HepG2 (cell line): ENCODE data around the gene NEU1. TPM values are rescaled to one million over a fixed set of nuclear protein-coding genes. Genes with fewer than 3 reads are reported as not detected.
"Not testable (repeated sequence)": the region's sequence is repeated elsewhere in the genome, so short reads cannot be mapped to it uniquely, and the experiment has no call there.

Source experiments
- ATAC-seq: fragments of 200-7000 bp; cut with Tn5 transposase; 3 replicates; pipeline ENCODE4 v1.9.1; 2020; ENCODE audit warnings: mild to moderate bottlenecking, moderate library complexity
- BruUV-seq: library from RNA; stranded (reverse); fragments of 400-500 nt; replicated peaks from 2 replicates; lab custom pipeline; 2021; lab: Mats Ljungman, UMichigan
- CTCF ChIA-PET: fragments of 300-600 bp; formaldehyde crosslinking; extraction: SDS; loops from one replicate; lab custom pipeline; 2021; ENCODE audit warnings: low total read pairs, inconsistent platforms, low intra/inter-chr PET ratio; lab: Yijun Ruan, JAX
- POLR2A ChIA-PET: fragments of 350-600 bp; sonication (Branson Sonifier 250); formaldehyde crosslinking; loops from one replicate; lab custom pipeline; 2020; ENCODE audit warnings: antibody characterized with exemption, inconsistent platforms; lab: Yijun Ruan, JAX
- DNase-seq: peaks from one replicate; pipeline ENCODE4 v3.0.0-alpha.2; 2015; ENCODE audit warnings: low spot score
- FAIRE-seq: peaks from 3 replicates; lab custom pipeline; 2011; peaks lifted over from hg19 to GRCh38; lab: Jason Lieb, UNC
- H2AFZ ChIP-seq: one replicate; pipeline ENCODE4 v1.6.1; 2011; ENCODE audit warnings: low read length, inconsistent platforms
- H3K27ac ChIP-seq: fragments of 300-600 bp; 3 replicates; pipeline ENCODE4 v1.8.0; 2011; ENCODE audit warnings: mixed run types, mild to moderate bottlenecking, mixed read lengths, low read length, inconsistent platforms; ENCODE audit not compliant: insufficient read depth; ENCODE audit errors: extremely low read length
- H3K27me3 ChIP-seq, 2 experiments: fragments of 200-600 bp in 1 of 2; 2 replicates in 1 of 2; 3 replicates in 1 of 2; pipeline versions ENCODE4 v1.6.0 to v1.8.0; 2011; ENCODE audit warnings: low read length in 2 of 2, mild to moderate bottlenecking in 2 of 2, moderate library complexity in 2 of 2, inconsistent platforms in 1 of 2; ENCODE audit not compliant: insufficient read depth in 2 of 2, control insufficient read depth in 1 of 2
- H3K36me3 ChIP-seq, 2 experiments: fragments of 200-600 bp in 1 of 2; replicated peaks in 1 of 2; 2 replicates in 1 of 2; 3 replicates in 1 of 2; pipeline versions ENCODE4 v1.5.1 to v1.8.0; 2011; ENCODE audit warnings: low read length in 2 of 2, inconsistent platforms in 1 of 2; ENCODE audit not compliant: insufficient read depth in 2 of 2, control insufficient read depth in 1 of 2
- H3K4me1 ChIP-seq: 2 replicates; pipeline ENCODE4 v1.5.1; 2012; ENCODE audit warnings: low read length, inconsistent platforms; ENCODE audit not compliant: insufficient read depth
- H3K4me2 ChIP-seq: 2 replicates; pipeline ENCODE4 v1.6.0; 2011; ENCODE audit warnings: low read depth, low read length, inconsistent platforms
- H3K4me3 ChIP-seq, 3 experiments: fragments of 200-600 bp in 1 of 3; sonication (generic), shearing (Covaris generic) in 1 of 3; replicated peaks in 1 of 3; 2 replicates each; pipeline ENCODE4 v1.5.1; 2011 to 2016; ENCODE audit warnings: low read length in 3 of 3, inconsistent platforms in 2 of 3, low read depth in 2 of 3, mild to moderate bottlenecking in 2 of 3, control low read depth in 1 of 3, mixed read lengths in 1 of 3; ENCODE audit not compliant: insufficient read depth in 1 of 3
- H3K79me2 ChIP-seq: one replicate; pipeline ENCODE4 v1.6.1; 2011; ENCODE audit warnings: low read length, inconsistent platforms; ENCODE audit not compliant: insufficient read depth
- H3K9ac ChIP-seq: 2 replicates; pipeline ENCODE4 v1.6.0; 2011; ENCODE audit warnings: mild to moderate bottlenecking, low read depth, low read length, inconsistent platforms; ENCODE audit not compliant: insufficient read depth
- H3K9me3 ChIP-seq: 2 replicates; pipeline ENCODE4 v1.5.1; 2012; ENCODE audit warnings: mild to moderate bottlenecking, low read length
- H4K20me1 ChIP-seq: 2 replicates; pipeline ENCODE4 v1.6.0; 2011; ENCODE audit warnings: inconsistent platforms, mild to moderate bottlenecking, low read length, moderate library complexity; ENCODE audit not compliant: insufficient read depth
- ARID2 ChIP-seq: sonication (generic); formaldehyde crosslinking; IDR thresholded peaks from 2 replicates; pipeline ENCODE4 v1.8.1; 2022; ENCODE audit warnings: mild to moderate bottlenecking, missing genetic modification reagents, borderline replicate concordance
- CBFB ChIP-seq: sonication (generic); formaldehyde crosslinking; IDR thresholded peaks from 2 replicates; pipeline ENCODE4 v1.4.0; 2020; ENCODE audit warnings: missing genetic modification reagents
- MEIS1 ChIP-seq: sonication (generic); formaldehyde crosslinking; IDR thresholded peaks from 2 replicates; pipeline ENCODE4 v1.9.0; 2021; ENCODE audit warnings: mild to moderate bottlenecking, missing genetic modification reagents, moderate library complexity, borderline replicate concordance
- NR2F2 ChIP-seq: IDR thresholded peaks from 2 replicates; pipeline ENCODE4 v1.6.1; 2012; ENCODE audit warnings: low read depth, inconsistent platforms, borderline replicate concordance
- SIX1 ChIP-seq: sonication (generic); formaldehyde crosslinking; IDR thresholded peaks from 2 replicates; pipeline ENCODE4 v1.4.0; 2020; ENCODE audit warnings: missing genetic modification reagents, borderline replicate concordance
- SP4 ChIP-seq: sonication (generic); formaldehyde crosslinking; IDR thresholded peaks from 2 replicates; pipeline ENCODE4 v1.8.1; 2023; ENCODE audit warnings: mild to moderate bottlenecking, missing genetic modification reagents
- ZNF230 ChIP-seq: sonication (generic); formaldehyde crosslinking; IDR thresholded peaks from 2 replicates; pipeline ENCODE4 v1.4.0; 2020; ENCODE audit warnings: mild to moderate bottlenecking, missing genetic modification reagents
- ZNF460 ChIP-seq: sonication (generic); formaldehyde crosslinking; IDR thresholded peaks from 2 replicates; pipeline ENCODE4 v1.5.1; 2020; ENCODE audit warnings: missing genetic modification reagents, mild to moderate bottlenecking, borderline replicate concordance
- ZNF552 ChIP-seq: sonication (generic); formaldehyde crosslinking; IDR thresholded peaks from 2 replicates; pipeline ENCODE4 v1.9.0; 2022; ENCODE audit warnings: missing genetic modification reagents, mild to moderate bottlenecking, borderline replicate concordance
- ZNF670 ChIP-seq: sonication (generic); formaldehyde crosslinking; IDR thresholded peaks from 2 replicates; pipeline ENCODE4 v1.8.0; 2022; ENCODE audit warnings: mild to moderate bottlenecking, missing genetic modification reagents, borderline replicate concordance
- ZNF883 ChIP-seq: sonication (generic); formaldehyde crosslinking; IDR thresholded peaks from 2 replicates; pipeline ENCODE4 v1.5.1; 2020; ENCODE audit warnings: mild to moderate bottlenecking, missing genetic modification reagents; ENCODE audit errors: not compliant biosample characterization
- ZNF891 ChIP-seq: sonication (generic); formaldehyde crosslinking; IDR thresholded peaks from 2 replicates; pipeline ENCODE4 v1.5.0; 2020; ENCODE audit warnings: mild to moderate bottlenecking, missing genetic modification reagents
- WGBS: methylation state at CpG from one replicate; pipeline ENCODE4 v1.1.6; 2017; ENCODE audit warnings: low lambda C conversion rate; 5-methylcytosine and 5-hydroxymethylcytosine counted together
- in situ Hi-C: cut with HindIII; loops from 2 replicates; pipeline ENCODE4 v1.10.0; 2017; ENCODE audit warnings: low pct_unique_long_range_greater_than_20kb; ENCODE audit not compliant: extremely low pct_ligation_motif_present
- intact Hi-C: fragments of 100-400 bp; cut with micrococcal nuclease; formaldehyde crosslinking; loops from one replicate; pipeline ENCODE4 v1.10.0; 2022; ENCODE audit not compliant: unreplicated experiment
- polyA plus RNA-seq, 8 experiments: library from polyadenylated mRNA; depleted of rRNA in 3 of 8; stranded (reverse) in 7 of 8; unstranded in 1 of 8; fragments of >200 nt; fragmentation: Illumina TruSeq in 4 of 8; extraction: Trizol in 4 of 8; gene quantifications; 2 replicates each; pipeline versions ENCODE4 v1.2.1 to v1.2.3, GENCODE V29; 2011 to 2016; ENCODE audit warnings: low read depth in 4 of 8, missing spikeins in 1 of 8, mixed read lengths in 1 of 8; ENCODE audit not compliant: insufficient read depth in 1 of 8
- total RNA-seq, 5 experiments: library from RNA; depleted of rRNA; stranded (reverse); fragments of >200 nt; fragmentation: Illumina TruSeq; extraction: Trizol; gene quantifications; 2 replicates each; pipeline ENCODE4 v1.2.3, GENCODE V29; 2016; ENCODE audit warnings: low read depth in 1 of 5
- TF ChIP-seq, protein P1 (sequence below): sonication (generic); formaldehyde crosslinking; IDR thresholded peaks from 2 replicates; pipeline ENCODE4 v1.4.0; 2020; ENCODE audit warnings: missing genetic modification reagents, mild to moderate bottlenecking, borderline replicate concordance
- TF ChIP-seq, protein P2 (sequence below): sonication (generic); formaldehyde crosslinking; IDR thresholded peaks from 2 replicates; pipeline ENCODE4 v1.5.0; 2020; ENCODE audit warnings: missing genetic modification reagents, mild to moderate bottlenecking, borderline replicate concordance

Gene NEU1
- total and polyA plus RNA-seq, 2 of the 13 experiments (the other 11 are each of a cell fraction or from before 2014, with no cell fraction given) = 215 to 297 TPM

DNA sequence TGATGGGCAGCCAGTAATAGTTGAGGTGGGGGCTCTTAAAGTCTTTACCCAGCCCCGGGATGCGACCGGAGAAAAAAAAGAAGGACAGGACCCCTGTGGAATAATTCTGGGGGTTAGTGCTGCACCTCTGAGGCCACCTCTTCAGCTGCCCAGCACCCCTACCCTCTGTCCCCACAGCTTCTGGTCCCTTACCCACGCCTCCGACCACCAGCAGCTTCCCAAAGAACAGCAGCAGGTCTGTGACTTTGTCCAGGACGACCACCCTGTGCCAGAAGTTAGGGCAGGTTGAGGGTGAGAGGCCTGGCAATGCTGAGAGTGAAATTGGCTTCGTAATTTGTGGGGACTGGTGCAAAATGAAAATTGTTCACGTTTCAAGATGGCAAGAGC, 2.2 kb upstream of the NEU1 start (continued):
- no peak; the same call in 1 of the 2 replicates for TF ChIP-seq ZNF552 (CRISPR knock-in tag)
- TF ChIP-seq, protein P1, sequence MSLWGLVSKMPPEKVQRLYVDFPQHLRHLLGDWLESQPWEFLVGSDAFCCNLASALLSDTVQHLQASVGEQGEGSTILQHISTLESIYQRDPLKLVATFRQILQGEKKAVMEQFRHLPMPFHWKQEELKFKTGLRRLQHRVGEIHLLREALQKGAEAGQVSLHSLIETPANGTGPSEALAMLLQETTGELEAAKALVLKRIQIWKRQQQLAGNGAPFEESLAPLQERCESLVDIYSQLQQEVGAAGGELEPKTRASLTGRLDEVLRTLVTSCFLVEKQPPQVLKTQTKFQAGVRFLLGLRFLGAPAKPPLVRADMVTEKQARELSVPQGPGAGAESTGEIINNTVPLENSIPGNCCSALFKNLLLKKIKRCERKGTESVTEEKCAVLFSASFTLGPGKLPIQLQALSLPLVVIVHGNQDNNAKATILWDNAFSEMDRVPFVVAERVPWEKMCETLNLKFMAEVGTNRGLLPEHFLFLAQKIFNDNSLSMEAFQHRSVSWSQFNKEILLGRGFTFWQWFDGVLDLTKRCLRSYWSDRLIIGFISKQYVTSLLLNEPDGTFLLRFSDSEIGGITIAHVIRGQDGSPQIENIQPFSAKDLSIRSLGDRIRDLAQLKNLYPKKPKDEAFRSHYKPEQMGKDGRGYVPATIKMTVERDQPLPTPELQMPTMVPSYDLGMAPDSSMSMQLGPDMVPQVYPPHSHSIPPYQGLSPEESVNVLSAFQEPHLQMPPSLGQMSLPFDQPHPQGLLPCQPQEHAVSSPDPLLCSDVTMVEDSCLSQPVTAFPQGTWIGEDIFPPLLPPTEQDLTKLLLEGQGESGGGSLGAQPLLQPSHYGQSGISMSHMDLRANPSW (CRISPR knock-in tag) = 0 out of 2 replicates have a peak, but pooled peaks have one; percentile 32
- TF ChIP-seq SIX1 = no peak
- TF ChIP-seq NR2F2 = no peak
- 0 out of 2 replicates have a peak, but pooled peaks have one; percentile 22 for TF ChIP-seq MEIS1
- peak; percentile 66 for TF ChIP-seq SP4 (CRISPR knock-in tag)
- TF ChIP-seq ZNF230 (CRISPR knock-in tag) = 0 out of 2 replicates have a peak, but pooled peaks have one; percentile 17

DNA sequence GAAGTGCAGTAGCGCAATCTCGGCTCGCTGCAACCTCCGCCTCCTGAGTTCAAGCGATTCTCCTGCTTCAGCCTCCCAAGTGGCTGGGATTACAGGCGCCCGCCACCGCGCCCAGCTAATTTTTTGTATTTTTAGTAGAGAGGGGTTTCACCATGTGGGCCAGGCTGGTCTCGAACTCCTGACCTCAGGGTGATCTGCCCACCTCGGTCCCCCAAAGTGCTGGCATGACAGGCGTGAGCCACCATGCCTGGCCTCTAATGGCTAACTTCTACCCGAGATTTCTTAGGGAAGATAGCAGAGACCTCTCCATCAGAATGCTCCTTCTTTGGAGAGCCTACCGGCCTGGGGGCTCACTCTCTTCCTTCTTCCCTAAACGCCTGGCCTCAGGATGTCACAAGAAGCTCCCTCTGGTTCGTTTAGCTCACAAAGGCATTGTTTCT, 1.5 kb upstream of the NEU1 start:
- ChIA-PET CTCF (interaction anchor here (0.8 to 1.2 kb wide), 2 partner anchors 33 to 34 kb away, joined by 3 read pairs; no protein-coding TSS in a partner anchor), POLR2A (interaction anchor here (0.7 to 5.4 kb wide), 30 partner anchors 13 to 212 kb away, joined by 3 to 264 read pairs (median 14); partner anchors contain the start of genes BAG6, CFB, CLIC1 and CSNK2B)
- TSS peak; percentile 68 for BruUV-seq
- Histone ChIP-seq H3K36me3 (peaks cover 4 to 21% of the 10 kb centered on the region in 2 experiments; a peak in 4 of 5 replicates), H2AFZ (peak overlapping the region; percentile 34), H3K27ac (peak overlapping the region; percentile 92), H3K9ac (peak overlapping the region; percentile 77), H3K4me3 (peak overlapping the region; percentile 62 to 99 (median 73)), H3K4me2 (peak overlapping the region; percentile 99), H3K4me1 (peaks cover 68% of the 10 kb centered on the region), H3K79me2 (peaks cover 35% of the 10 kb centered on the region)
- H3K27me3 ChIP-seq, ATAC-seq, in situ Hi-C loops, FAIRE-seq, H3K9me3 ChIP-seq, DNase-seq, H4K20me1 ChIP-seq: not testable (repeated sequence)
- intact Hi-C loops = loop anchor here (2.0 kb wide), 1 partner anchor 33 kb away; the partner anchor contains the start of gene EHMT2
- 1% methylated on average over 16 of the region's 16 CpGs for WGBS
- TF ChIP-seq, protein P2, sequence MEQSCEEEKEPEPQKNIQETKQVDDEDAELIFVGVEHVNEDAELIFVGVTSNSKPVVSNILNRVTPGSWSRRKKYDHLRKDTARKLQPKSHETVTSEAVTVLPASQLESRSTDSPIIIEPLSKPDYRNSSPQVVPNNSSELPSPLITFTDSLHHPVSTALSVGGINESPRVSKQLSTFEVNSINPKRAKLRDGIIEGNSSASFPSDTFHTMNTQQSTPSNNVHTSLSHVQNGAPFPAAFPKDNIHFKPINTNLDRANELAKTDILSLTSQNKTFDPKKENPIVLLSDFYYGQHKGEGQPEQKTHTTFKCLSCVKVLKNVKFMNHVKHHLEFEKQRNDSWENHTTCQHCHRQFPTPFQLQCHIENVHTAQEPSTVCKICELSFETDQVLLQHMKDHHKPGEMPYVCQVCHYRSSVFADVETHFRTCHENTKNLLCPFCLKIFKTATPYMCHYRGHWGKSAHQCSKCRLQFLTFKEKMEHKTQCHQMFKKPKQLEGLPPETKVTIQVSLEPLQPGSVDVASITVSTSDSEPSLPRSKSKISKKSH = 0 out of 2 replicates have a peak, but pooled peaks have one; percentile 10
- TF ChIP-seq ZNF460 (CRISPR knock-in tag) = peak; percentile 63; the same call in 1 of the 2 replicates
- TF ChIP-seq ZNF891 (CRISPR knock-in tag) = peak; percentile 24; the same call in 1 of the 2 replicates
- TF ChIP-seq ZNF883 (CRISPR knock-in tag) = peak; percentile 2
- 0 out of 2 replicates have a peak, but pooled peaks have one; percentile 3 for TF ChIP-seq CBFB
- 0 out of 2 replicates have a peak, but pooled peaks have one; percentile 6 for TF ChIP-seq ARID2 (CRISPR knock-in tag)
- 0 out of 2 replicates have a peak, but pooled peaks have one; percentile 28 for TF ChIP-seq ZNF670 (CRISPR knock-in tag)
